Glutamatergic neuron (in vitro differentiated cells): ENCODE results near the gene HLTF. TPM values are rescaled to one million over a fixed set of nuclear protein-coding genes. Genes with fewer than 3 reads are reported as not detected.

Source experiments
- DNase-seq: peaks from one replicate; pipeline ENCODE4 v3.0.0; 2022
- H3K27ac Mint-ChIP-seq: one replicate; pipeline ENCODE4 v1.8.0; 2020; ENCODE audit warnings: mild to moderate bottlenecking, mixed read lengths, inconsistent platforms; ENCODE audit not compliant: unreplicated experiment
- H3K27me3 Mint-ChIP-seq: one replicate; pipeline ENCODE4 v1.8.0; 2020; ENCODE audit warnings: mild to moderate bottlenecking, moderate library complexity, mixed read lengths, inconsistent platforms; ENCODE audit not compliant: unreplicated experiment
- H3K36me3 Mint-ChIP-seq: one replicate; pipeline ENCODE4 v1.8.0; 2020; ENCODE audit warnings: mild to moderate bottlenecking, mixed read lengths, inconsistent platforms; ENCODE audit not compliant: unreplicated experiment
- H3K4me1 Mint-ChIP-seq: one replicate; pipeline ENCODE4 v1.8.0; 2020; ENCODE audit warnings: mild to moderate bottlenecking, low read depth, mixed read lengths, inconsistent platforms; ENCODE audit not compliant: unreplicated experiment
- H3K4me3 Mint-ChIP-seq: one replicate; pipeline ENCODE4 v1.8.0; 2020; ENCODE audit warnings: mild to moderate bottlenecking, mixed read lengths, inconsistent platforms; ENCODE audit not compliant: unreplicated experiment
- H3K9me3 Mint-ChIP-seq: one replicate; pipeline ENCODE4 v1.8.0; 2020; ENCODE audit warnings: mild to moderate bottlenecking, moderate library complexity, mixed read lengths, inconsistent platforms; ENCODE audit not compliant: unreplicated experiment
- CTCF ChIP-seq: fragments of 200-600 bp; sonication (generic); IDR thresholded peaks from one replicate; pipeline ENCODE4 v1.5.0; 2021; ENCODE audit not compliant: partially characterized antibody, unreplicated experiment
- total RNA-seq: library from RNA; stranded (reverse); fragmentation: NEBNext Ultra II Directional; extraction: Animal tissue kit (Norgen Biotek cat#: 25700); gene quantifications from one replicate; pipeline ENCODE4 v1.2.1, GENCODE V29; 2021; ENCODE audit not compliant: unreplicated experiment

The HLTF gene
- total RNA-seq, 1 donor from 2014 or later = 45.1 TPM

GRCh38 chr3:149010504-149010951, 75.8 kb downstream of the HLTF start:
- Mint-ChIP-seq H3K36me3 (peaks cover 7% of the 10 kb centered on the region), H3K27me3 (no peaks in the 10 kb centered on the region), H3K27ac (no peak overlapping the region), H3K4me3 (no peak overlapping the region), H3K4me1 (peaks cover 6% of the 10 kb centered on the region), H3K9me3 (peaks cover 5% of the 10 kb centered on the region)
- no peak for DNase-seq
- TF ChIP-seq CTCF = no peak

- TF ChIP-seq CTCF = no peak
- Mint-ChIP-seq H3K36me3 (no peaks in the 10 kb centered on the region), H3K4me1 (peaks cover 2% of the 10 kb centered on the region), H3K4me3 (no peak overlapping the region), H3K27ac (no peak overlapping the region), H3K27me3 (no peaks in the 10 kb centered on the region), H3K9me3 (no peaks in the 10 kb centered on the region)
- DNase-seq = no peak
These were observed 76.6 kb downstream of the HLTF start for GRCh38 chr3:149009732-149010131.

- H3K27me3 Mint-ChIP-seq = no peaks in the 10 kb centered on the region
- H3K4me1 Mint-ChIP-seq = no peaks in the 10 kb centered on the region
These were observed 78.6 kb downstream of the HLTF start for GRCh38 chr3:149007567-149008257.

GRCh38 chr3:149005416-149005815, 80.9 kb downstream of the HLTF start:
- H3K9me3 Mint-ChIP-seq = no peaks in the 10 kb centered on the region
- H3K4me3 Mint-ChIP-seq = no peak overlapping the region
- H3K36me3 Mint-ChIP-seq = no peaks in the 10 kb centered on the region
- no peaks in the 10 kb centered on the region for H3K4me1 Mint-ChIP-seq
- no peak for TF ChIP-seq CTCF
- H3K27ac Mint-ChIP-seq = no peak overlapping the region
- no peak for DNase-seq
- H3K27me3 Mint-ChIP-seq = no peaks in the 10 kb centered on the region

More at GRCh38 chr3:149007567-149008257, 78.6 kb downstream of the HLTF start:
- H3K9me3 Mint-ChIP-seq = no peaks in the 10 kb centered on the region
- H3K4me3 Mint-ChIP-seq = no peak overlapping the region
- H3K27ac Mint-ChIP-seq = no peak overlapping the region
- DNase-seq = no peak
- H3K36me3 Mint-ChIP-seq = no peaks in the 10 kb centered on the region
- TF ChIP-seq CTCF = no peak

GRCh38 chr3:149004622-149005021, 81.7 kb downstream of the HLTF start:
- no peak overlapping the region for H3K4me3 Mint-ChIP-seq
- no peaks in the 10 kb centered on the region for H3K36me3 Mint-ChIP-seq
- no peaks in the 10 kb centered on the region for H3K9me3 Mint-ChIP-seq
- DNase-seq = no peak
- H3K27ac Mint-ChIP-seq = no peak overlapping the region
- H3K4me1 Mint-ChIP-seq = no peaks in the 10 kb centered on the region
- TF ChIP-seq CTCF = no peak
- no peaks in the 10 kb centered on the region for H3K27me3 Mint-ChIP-seq
